H1 (cell line): ENCODE data around the gene CUX1.

ENCODE experiments used
- EP300 ChIP-seq, 2 experiments: IDR thresholded peaks; 1 replicate in 1 of 2; 2 replicates in 1 of 2; pipeline ENCODE4 v1.6.1; 2011 to 2012; ENCODE audit warnings: low read depth in 2 of 2, low read length in 2 of 2, mild to moderate bottlenecking in 2 of 2, borderline replicate concordance in 1 of 2, inconsistent platforms in 1 of 2, moderate library complexity in 1 of 2
- MAX ChIP-seq: IDR thresholded peaks from 2 replicates; pipeline ENCODE4 v1.6.1; 2012; ENCODE audit warnings: inconsistent platforms
- POLR2AphosphoS5 ChIP-seq: IDR thresholded peaks from 2 replicates; pipeline ENCODE4 v1.6.1; 2011; ENCODE audit warnings: low read depth, low read length

DNA sequence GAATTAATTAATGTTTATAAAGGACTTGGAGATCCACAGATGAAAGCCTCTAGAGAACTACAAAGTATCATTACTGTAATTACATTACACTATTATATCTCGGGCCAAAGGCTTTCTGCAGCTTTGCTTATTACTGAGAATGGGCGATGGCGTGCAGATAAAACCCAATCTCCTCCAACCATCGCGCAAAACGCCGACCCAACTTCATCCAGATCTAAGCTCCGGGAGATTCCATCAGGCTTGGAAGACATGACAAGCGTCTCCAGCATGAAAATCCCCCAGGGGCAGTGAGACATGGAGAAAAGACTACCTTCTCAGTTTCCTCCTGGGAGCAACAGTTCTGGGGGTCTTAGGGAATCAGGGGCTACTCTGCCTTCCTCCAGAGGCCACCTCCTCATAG is 42.2 kb upstream of the CUX1 start:
- TF ChIP-seq POLR2AphosphoS5 (no peak), EP300 (IDR thresholded peaks at IDR 0.05; ENCODE audit: borderline replicate concordance in 1 of 2, low read depth in 2 of 2, low read length in 2 of 2) (no peak), MAX (no peak)
